GM21390 (cell line): Measurements from ENCODE around the gene R3HDM2.

Source experiments
- ATAC-seq: cut with Tn5 transposase; IDR thresholded peaks from one replicate; pipeline ENCODE4 v1.9.1; 2021; ENCODE audit not compliant: unreplicated experiment

The R3HDM2 gene

GRCh38 chr12:57220770-57221168 lies 210.1 kb downstream of the R3HDM2 start:
- no peak for ATAC-seq

GRCh38 chr12:57219993-57220754 lies 210.7 kb downstream of the R3HDM2 start:
- no peak for ATAC-seq

DNA sequence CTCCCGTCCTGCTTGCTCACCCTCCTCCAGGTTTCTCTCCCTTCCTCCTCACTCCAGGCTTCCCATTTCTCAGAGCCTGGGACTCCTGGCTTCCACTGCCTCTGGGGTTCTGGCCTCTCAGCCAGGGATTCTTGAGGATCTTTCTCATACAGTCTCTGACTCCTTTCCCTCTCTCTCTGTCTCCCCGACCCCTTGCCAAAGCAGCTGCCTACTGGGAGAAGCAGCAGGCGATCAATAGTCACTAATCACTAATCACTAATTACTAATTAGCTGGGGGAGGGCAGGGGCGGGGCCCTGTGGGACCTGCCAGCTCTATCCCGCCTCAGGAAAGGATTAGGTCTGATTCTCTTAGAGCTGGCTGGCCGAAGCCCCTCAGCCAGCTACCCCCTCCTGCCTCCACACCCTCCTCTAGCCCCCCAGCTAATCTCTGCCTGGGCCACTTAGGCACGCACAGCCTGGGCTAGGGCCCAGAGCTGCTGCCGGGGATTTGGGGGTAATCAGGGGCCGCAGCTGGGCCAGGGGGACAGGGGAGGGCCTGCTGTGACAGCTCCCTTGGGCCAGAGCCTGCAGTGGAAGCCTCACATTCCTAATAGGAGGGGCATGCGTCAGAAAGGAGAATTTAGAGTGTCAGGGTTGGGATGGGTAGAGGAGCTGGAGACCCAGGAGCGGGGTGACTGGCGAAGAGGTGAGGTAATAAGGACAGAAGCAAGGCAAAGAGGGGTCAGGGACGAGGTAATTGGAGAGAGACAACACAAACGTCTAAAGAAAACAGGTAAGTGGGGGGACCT lies 211.4 kb downstream of the R3HDM2 start:
- ATAC-seq = no peak

DNA sequence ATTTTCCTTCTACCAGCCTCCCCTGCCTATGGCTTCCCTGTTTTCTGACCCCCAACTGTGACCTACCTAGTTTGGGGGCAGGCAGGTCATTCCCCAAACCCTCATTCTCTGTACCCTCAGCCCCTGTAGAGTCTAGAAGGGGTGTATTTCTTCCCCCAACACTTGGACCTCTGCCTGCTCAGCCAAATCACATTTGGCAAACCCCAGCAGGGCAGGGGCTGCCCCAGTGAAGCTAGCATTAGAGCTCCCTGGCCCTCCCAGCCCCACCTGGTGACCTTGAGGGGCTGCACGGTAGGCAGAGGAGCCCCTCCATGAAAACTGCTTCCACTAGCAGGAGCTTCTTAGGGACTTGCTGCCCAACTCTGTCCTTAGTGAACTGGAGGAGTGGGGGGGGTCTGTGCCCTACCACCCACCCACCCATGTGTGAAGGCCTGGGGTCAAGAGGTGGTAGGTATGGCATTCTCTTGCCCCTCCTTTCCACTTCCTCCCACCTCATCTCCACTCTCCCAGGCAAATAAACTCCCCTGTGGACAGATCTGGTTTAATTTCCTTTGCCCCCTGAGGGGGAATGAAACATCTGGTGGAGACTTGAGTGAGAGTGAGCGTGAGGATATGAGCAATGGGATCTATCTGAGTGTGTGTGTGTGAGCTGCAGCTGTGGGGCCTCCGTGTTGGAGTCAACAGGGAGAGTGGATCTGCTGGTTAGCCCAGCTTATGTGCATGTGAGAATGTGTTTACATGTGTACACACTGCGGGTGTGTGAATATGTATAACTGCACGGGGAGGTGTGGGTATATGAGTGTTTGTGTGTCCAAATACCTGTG lies 212.6 kb downstream of the R3HDM2 start:
- ATAC-seq = no peak

DNA sequence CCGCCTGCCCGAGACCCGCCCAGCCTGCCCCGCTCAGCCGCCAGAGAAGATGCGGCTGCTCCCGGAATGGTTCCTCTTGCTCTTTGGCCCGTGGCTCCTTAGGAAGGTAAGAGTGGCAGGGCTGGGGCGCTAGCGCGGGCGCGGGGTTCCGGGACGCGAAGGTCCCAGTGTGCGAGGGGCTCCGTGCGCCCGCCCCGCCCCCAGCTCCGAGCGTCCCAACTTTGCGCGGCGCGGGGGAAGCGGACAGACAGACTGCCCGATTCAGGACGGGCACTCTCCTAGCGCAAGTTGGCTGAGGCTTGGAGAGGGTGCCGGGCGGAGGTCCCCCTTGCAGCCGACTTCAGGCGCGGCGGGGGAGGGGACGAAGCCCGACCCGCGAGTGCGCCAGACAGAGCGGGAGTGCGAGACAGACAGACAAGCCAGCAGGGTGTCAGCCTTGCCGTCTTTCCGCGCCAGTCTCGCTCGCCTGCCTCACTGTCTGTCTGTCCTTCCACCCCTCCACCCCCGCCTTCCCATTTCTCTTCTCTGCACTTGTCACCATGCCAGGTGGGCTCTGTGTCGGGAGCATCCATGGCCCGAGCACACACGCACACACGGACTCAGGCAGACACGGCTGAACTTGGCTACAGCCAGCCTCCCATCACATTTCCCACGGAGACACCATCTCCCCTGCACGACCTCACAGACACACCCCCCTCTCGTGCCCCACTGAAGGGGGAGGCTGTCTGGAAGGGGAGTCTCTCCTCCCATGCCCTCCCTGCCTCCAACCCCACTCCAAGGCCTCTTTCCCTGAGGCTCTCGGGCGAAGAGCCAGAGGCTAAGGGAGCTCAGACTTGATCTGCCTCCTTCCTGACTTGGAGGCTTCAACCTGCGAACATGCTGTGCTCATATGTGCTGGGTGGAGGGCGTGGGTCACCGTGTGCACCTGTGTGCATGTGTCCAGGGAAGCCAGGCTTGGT lies 213.6 kb downstream of the R3HDM2 start:
- ATAC-seq = no peak

DNA sequence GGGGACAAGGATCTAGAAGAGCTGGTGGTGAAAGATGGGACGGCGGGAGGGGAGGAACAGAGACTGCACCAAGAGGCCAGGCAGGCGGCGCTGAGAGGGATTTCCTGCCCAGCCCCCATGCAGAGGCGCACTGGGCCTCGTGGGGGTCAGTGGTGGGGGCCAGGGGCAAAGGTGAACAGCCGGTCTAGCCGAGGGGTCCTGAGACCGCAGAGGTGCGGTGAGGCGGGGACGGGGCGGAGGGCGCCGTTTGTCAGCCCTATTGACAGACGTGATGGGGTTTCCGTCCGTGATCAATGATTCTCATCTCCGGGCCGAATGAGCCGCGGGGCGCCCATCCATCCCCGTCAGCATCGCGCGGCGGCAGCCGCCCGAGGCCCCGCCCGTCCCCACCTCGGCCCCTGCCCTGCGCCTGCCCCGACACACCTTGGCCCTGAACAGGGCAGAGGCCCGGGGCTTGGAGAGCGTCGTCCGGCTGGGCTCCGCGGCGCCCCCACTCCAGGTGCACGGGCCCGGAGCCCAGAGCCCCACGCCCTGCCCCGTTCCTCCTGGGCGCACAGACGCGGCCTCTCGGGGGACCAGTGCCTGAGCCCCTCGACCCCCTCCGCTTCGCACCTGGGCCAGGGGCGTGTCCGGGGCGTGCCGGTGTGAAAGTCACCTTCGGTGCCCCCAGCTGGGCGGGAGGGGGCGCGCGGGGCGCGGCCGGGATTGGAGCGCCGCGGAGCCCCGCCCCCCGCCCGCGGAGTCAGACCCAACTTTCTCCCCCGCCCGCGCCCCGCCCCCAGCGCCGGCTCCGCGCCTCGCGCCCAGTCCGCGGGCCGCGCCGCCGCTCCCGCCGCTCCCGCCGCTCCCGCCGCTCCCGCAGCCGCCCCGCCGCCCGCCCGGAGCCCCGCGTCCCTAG lies 214.6 kb downstream of the R3HDM2 start, which contains the start of gene NXPH4:
Gene NXPH4, plus strand, starts transcription at position 781 of the 898 bp plus-strand sequence. CDS start 176 bp downstream, outside the sequence.
- no peak for ATAC-seq

DNA sequence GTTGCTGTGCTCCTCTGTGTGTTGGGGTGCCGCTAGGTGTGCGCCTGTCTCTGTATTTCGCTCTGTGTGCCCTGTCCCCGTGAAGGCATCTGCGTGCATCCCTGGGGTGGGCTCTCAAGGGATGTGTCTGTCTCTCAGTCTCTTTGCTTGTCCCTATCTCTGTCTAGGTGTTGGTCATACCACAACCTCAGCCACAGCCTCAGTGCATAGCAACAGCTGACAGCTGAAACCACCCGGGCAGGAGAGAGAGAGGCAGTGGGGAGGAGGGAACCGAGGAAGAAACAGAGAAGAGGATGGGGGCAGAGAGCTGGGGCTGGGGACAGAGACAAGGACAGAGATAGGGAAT lies 215.2 kb downstream of the R3HDM2 start:
- ATAC-seq = no peak

GRCh38 chr12:57215065-57215464 lies 215.8 kb downstream of the R3HDM2 start:
- no peak for ATAC-seq

DNA sequence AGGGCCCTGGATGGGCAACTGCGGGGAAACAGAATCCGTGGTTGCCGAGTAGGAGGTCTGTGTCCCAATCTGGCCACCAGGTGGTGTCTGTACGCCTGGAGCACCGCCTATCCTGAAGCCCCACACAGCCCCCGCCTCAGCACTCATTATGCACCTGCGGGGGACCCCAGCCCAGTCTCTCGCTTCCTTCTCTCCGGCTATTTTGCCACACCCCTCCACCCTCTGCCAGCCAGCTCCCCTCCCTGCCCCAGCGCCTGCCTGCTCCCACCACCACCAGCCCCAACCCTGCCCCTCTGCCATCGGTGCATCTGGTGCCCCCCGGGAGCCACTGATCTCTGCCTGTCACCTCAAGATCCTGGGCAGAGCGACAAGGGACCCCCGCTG lies 216.5 kb downstream of the R3HDM2 start:
- no peak for ATAC-seq

- ATAC-seq = no peak
These were observed 217.0 kb downstream of the R3HDM2 start for GRCh38 chr12:57213763-57214397.

DNA sequence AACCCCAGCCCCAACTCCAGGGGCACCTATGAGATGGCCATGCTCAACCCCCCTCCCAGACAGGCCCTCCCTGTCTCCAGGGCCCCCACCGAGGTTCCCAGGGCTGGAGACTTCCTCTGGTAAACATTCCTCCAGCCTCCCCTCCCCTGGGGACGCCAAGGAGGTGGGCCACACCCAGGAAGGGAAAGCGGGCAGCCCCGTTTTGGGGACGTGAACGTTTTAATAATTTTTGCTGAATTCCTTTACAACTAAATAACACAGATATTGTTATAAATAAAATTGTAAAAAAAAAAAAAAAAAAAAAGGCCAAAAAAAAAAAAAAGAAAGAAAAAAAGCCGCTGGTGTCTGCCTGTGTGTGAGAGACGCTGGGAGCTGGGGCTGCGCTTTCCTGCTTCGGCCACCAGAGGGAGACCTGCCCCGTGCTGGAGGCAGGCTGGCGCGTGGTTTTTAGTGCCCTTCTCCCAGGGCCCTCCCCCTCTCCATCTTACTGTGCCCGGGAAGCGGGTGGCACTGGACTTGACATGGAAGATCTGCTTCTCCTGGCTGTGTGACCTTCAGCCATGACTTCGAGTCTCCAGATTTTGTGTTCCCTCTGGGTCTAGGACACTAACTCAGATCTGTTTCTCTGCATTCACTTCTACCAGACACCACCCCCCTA lies 217.7 kb downstream of the R3HDM2 start:
- peak; percentile 39 for ATAC-seq

DNA sequence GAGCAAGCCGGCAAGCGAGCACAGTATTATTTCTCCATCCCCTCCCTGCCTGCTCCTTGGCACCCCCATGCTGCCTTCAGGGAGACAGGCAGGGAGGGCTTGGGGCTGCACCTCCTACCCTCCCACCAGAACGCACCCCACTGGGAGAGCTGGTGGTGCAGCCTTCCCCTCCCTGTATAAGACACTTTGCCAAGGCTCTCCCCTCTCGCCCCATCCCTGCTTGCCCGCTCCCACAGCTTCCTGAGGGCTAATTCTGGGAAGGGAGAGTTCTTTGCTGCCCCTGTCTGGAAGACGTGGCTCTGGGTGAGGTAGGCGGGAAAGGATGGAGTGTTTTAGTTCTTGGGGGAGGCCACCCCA lies 218.2 kb downstream of the R3HDM2 start:
- no peak for ATAC-seq

GRCh38 chr12:57211791-57212700 lies 218.8 kb downstream of the R3HDM2 start:
- no peak for ATAC-seq

DNA sequence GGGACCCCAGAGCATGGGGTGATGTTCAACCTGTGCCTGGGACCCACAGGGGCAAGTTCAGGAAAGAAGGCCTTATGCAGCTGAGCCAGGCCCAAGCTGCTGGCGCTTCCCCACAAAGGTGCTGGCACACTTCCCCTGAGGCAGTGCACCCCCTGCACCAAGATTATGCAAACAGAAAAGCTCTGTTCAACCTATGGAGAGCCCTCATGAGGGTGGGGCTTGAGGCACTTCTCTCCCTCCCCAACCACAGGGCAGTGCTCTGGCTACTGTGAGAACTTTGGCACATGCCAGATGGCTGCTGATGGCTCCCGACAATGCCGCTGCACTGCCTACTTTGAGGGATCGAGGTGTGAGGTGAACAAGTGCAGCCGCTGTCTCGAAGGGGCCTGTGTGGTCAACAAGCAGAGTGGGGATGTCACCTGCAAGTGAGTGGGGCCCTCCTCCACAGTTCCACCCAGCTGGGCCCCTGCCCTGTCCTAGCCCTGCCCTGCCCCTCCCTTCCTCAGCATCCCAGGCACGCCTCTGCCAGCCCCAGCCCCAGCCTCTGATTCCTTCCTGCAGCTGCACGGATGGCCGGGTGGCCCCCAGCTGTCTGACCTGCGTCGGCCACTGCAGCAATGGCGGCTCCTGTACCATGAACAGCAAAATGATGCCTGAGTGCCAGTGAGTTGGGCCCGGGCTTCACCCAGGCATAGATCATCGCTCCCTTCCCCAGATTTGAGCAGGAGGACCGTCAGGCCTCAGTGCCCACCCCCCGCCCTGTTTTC lies 219.7 kb downstream of the R3HDM2 start:
- ATAC-seq = no peak

GRCh38 chr12:57210461-57210860 lies 220.4 kb downstream of the R3HDM2 start:
- no peak for ATAC-seq

- ATAC-seq = no peak
These were observed 220.9 kb downstream of the R3HDM2 start for GRCh38 chr12:57209916-57210315.
